ENCODE measurements around the gene HBEGF. TPM values are rescaled to one million over a fixed set of nuclear protein-coding genes. Genes with fewer than 3 reads are reported as not detected.

HBEGF gene
- total RNA-seq, 6 donors from 2014 or later, result 10.5 to 65.0 (median 49.5) TPM

DNA sequence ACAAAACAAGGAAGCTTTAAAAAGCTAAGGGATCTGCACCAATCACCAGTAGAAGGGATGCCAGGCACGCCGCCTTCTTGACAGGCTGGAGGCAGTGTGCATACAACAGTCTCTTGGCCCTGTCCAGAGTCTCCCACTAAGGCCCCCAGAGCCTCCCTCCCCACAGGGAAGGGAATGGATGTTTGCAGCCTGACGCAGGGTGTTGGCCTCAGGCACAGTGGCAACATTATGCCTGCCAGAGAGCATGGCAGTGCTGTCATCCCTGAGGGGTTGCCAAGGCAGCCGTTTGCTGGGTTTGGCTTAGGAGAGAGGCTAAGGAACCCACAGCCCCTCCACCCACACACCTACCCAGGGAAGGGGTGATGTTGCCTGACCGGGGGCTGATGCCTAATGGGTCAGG, 4.8 kb downstream of the HBEGF start:
- H3K27ac ChIP-seq, result peak overlapping the region; percentile 17 to 74 (median 70)
- H3K27me3 ChIP-seq, result no peaks in the 10 kb centered on the region
- TF ChIP-seq, protein P1, sequence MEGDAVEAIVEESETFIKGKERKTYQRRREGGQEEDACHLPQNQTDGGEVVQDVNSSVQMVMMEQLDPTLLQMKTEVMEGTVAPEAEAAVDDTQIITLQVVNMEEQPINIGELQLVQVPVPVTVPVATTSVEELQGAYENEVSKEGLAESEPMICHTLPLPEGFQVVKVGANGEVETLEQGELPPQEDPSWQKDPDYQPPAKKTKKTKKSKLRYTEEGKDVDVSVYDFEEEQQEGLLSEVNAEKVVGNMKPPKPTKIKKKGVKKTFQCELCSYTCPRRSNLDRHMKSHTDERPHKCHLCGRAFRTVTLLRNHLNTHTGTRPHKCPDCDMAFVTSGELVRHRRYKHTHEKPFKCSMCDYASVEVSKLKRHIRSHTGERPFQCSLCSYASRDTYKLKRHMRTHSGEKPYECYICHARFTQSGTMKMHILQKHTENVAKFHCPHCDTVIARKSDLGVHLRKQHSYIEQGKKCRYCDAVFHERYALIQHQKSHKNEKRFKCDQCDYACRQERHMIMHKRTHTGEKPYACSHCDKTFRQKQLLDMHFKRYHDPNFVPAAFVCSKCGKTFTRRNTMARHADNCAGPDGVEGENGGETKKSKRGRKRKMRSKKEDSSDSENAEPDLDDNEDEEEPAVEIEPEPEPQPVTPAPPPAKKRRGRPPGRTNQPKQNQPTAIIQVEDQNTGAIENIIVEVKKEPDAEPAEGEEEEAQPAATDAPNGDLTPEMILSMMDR (IDR thresholded peaks at IDR 0.05), result no peak
- TF ChIP-seq EP300 (IDR thresholded peaks at IDR 0.05) (no peak), POLR2A (IDR thresholded peaks at IDR 0.05) (no peak), POLR2AphosphoS5 (IDR thresholded peaks at IDR 0.05) (no peak)
- H3K9me3 ChIP-seq, result no peaks in the 10 kb centered on the region
- H3K4me1 ChIP-seq, result peaks cover 47 to 73% (median 61%) of the 10 kb centered on the region in 4 donors
- 75 to 78% methylated on average over 4 to 5 of the region's 5 CpGs for WGBS, 2 donors
- DNase-seq (no peak), ATAC-seq (ENCODE audit: low FRiP score in 2 of 2) (no peak)
- peaks cover 0 to 35% (median 1%) of the 10 kb centered on the region in 4 donors for H3K36me3 ChIP-seq
- H3K4me3 ChIP-seq, result no peak overlapping the region

- ATAC-seq (ENCODE audit: low FRiP score in 2 of 2) (no peak), DNase-seq (no peak)
- Histone ChIP-seq H3K9me3 (no peaks in the 10 kb centered on the region), H3K27ac (no peak overlapping the region), H3K36me3 (peaks cover 0 to 38% (median 6%) of the 10 kb centered on the region in 4 donors), H3K4me1 (peaks cover 48 to 73% (median 63%) of the 10 kb centered on the region in 4 donors), H3K27me3 (no peaks in the 10 kb centered on the region), H3K4me3 (no peak overlapping the region)
- TF ChIP-seq, protein P1 (IDR thresholded peaks at IDR 0.05), result no peak
- no peak for TF ChIP-seq POLR2A (IDR thresholded peaks at IDR 0.05)
- TF ChIP-seq EP300 (IDR thresholded peaks at IDR 0.05), result no peak
- no peak for TF ChIP-seq POLR2AphosphoS5 (IDR thresholded peaks at IDR 0.05)
These were observed 5.7 kb downstream of the HBEGF start for GRCh38 chr5:140340605-140341121.

- Histone ChIP-seq H3K4me1 (peaks cover 38 to 63% (median 55%) of the 10 kb centered on the region in 4 donors), H3K27me3 (no peaks in the 10 kb centered on the region), H3K36me3 (peaks cover 0 to 45% (median 11%) of the 10 kb centered on the region in 4 donors), H3K27ac (no peak overlapping the region), H3K9me3 (no peaks in the 10 kb centered on the region), H3K4me3 (no peak overlapping the region)
- TF ChIP-seq POLR2AphosphoS5 (IDR thresholded peaks at IDR 0.05), result no peak
- no peak for TF ChIP-seq EP300 (IDR thresholded peaks at IDR 0.05)
- TF ChIP-seq, protein P1 (IDR thresholded peaks at IDR 0.05), result no peak
- no peak for TF ChIP-seq POLR2A (IDR thresholded peaks at IDR 0.05)
- 71 to 100% methylated on average over 2 to 4 of the region's 4 CpGs for WGBS, 2 donors
- DNase-seq, result no peak
- no peak for ATAC-seq (ENCODE audit: low FRiP score in 2 of 2)
These were observed 6.8 kb downstream of the HBEGF start for GRCh38 chr5:140339636-140340035.

DNA sequence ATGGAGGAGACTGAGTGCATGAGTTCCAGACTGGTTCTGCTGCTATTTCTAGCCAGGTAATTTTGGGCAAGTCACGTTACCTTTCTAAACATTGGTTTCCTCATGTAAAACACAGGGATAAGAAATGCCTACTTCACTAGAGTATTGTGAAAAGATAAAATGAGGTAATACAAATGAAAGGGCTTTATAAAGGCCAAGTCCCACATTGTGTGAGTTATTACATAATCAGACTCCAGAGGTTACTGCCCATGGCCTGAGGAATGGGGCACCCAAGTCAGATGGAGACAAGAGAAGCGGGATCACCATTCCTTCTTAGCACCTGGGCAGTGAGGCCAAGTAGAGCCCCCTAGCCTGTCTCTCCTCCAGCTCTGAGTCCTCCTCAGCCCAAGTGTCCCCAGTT, 7.5 kb downstream of the HBEGF start:
- 70 to 86% methylated on average over 2 of the region's 2 CpGs for WGBS, 2 donors
- H3K36me3 ChIP-seq, result peaks cover 0 to 52% (median 19%) of the 10 kb centered on the region in 4 donors

More for the DNA sequence above, 7.5 kb downstream of the HBEGF start:
- TF ChIP-seq EP300 (IDR thresholded peaks at IDR 0.05) (no peak), POLR2A (IDR thresholded peaks at IDR 0.05) (no peak), POLR2AphosphoS5 (IDR thresholded peaks at IDR 0.05) (no peak)
- TF ChIP-seq, protein P1 (IDR thresholded peaks at IDR 0.05), result no peak
- H3K9me3 ChIP-seq, result no peaks in the 10 kb centered on the region
- H3K27ac ChIP-seq, result peak overlapping the region in 1 of 4 donors; percentile 46
- ATAC-seq (ENCODE audit: low FRiP score in 2 of 2), result no peak
- H3K27me3 ChIP-seq, result no peaks in the 10 kb centered on the region
- H3K4me3 ChIP-seq, result no peak overlapping the region
- H3K4me1 ChIP-seq, result peaks cover 32 to 57% (median 47%) of the 10 kb centered on the region in 4 donors
- no peak for DNase-seq
